Fibroblast of lung (primary cell): Measurements from ENCODE around the gene RERE. TPM values are rescaled to one million over a fixed set of nuclear protein-coding genes. Genes with fewer than 3 reads are reported as not detected.
A peak's percentile ranks its signal among the peaks of the same experiment; 100 is the strongest.

Experiments
- DNase-seq, 2 donors: peaks; one replicate each; pipeline versions ENCODE4 v3.0.0 to v3.0.0-alpha.2; 2010; ENCODE audit warnings: low read depth in 2 of 2
- H2AFZ ChIP-seq: 2 replicates; pipeline ENCODE4 v1.5.1; 2012; ENCODE audit warnings: low read length, control low read depth, inconsistent platforms
- H3K27ac ChIP-seq: 2 replicates; pipeline ENCODE4 v1.5.1; 2011; ENCODE audit warnings: low read length, control low read depth; ENCODE audit not compliant: insufficient read depth
- H3K27me3 ChIP-seq: 2 replicates; pipeline ENCODE4 v1.5.1; 2011; ENCODE audit warnings: mild to moderate bottlenecking, low read length; ENCODE audit not compliant: control insufficient read depth, insufficient read depth
- H3K36me3 ChIP-seq: 2 replicates; pipeline ENCODE4 v1.5.1; 2011; ENCODE audit warnings: low read length; ENCODE audit not compliant: control insufficient read depth, insufficient read depth
- H3K4me1 ChIP-seq: 2 replicates; pipeline ENCODE4 v1.5.1; 2011; ENCODE audit warnings: low read length; ENCODE audit not compliant: control insufficient read depth, insufficient read depth; ENCODE audit errors: extremely low read depth
- H3K4me2 ChIP-seq: 2 replicates; pipeline ENCODE4 v1.5.1; 2011; ENCODE audit warnings: low read length, control low read depth; ENCODE audit not compliant: insufficient read depth; ENCODE audit errors: extremely low read depth
- H3K4me3 ChIP-seq, 4 experiments: fragments of 200-600 bp in 1 of 4; sonication (generic) in 1 of 4; replicated peaks in 1 of 4; 2 replicates each; pipeline ENCODE4 v1.5.1; 2011 to 2016; ENCODE audit warnings: low read length in 4 of 4, low read depth in 3 of 4, mild to moderate bottlenecking in 3 of 4, control low read depth in 2 of 4, inconsistent platforms in 1 of 4, mixed read lengths in 1 of 4; ENCODE audit not compliant: insufficient read depth in 1 of 4; ENCODE audit errors: control extremely low read depth in 1 of 4
- H3K79me2 ChIP-seq: 2 replicates; pipeline ENCODE4 v1.5.1; 2012; ENCODE audit warnings: mild to moderate bottlenecking, low read length, inconsistent platforms; ENCODE audit not compliant: control insufficient read depth, insufficient read depth
- H3K9ac ChIP-seq: 2 replicates; pipeline ENCODE4 v1.5.1; 2011; ENCODE audit warnings: mild to moderate bottlenecking, low read length, control low read depth; ENCODE audit not compliant: insufficient read depth
- H3K9me3 ChIP-seq: 2 replicates; pipeline ENCODE4 v1.5.1; 2012; ENCODE audit warnings: low read depth, low read length; ENCODE audit not compliant: control insufficient read depth, insufficient read depth
- H4K20me1 ChIP-seq: 2 replicates; pipeline ENCODE4 v1.5.1; 2011; ENCODE audit warnings: low read length; ENCODE audit not compliant: control insufficient read depth, insufficient read depth; ENCODE audit errors: extremely low read depth
- CTCF ChIP-seq, 2 donors: IDR thresholded peaks in 1 of 2; conservative IDR thresholded peaks in 1 of 2; 1 replicate in 1 of 2; 2 replicates in 1 of 2; pipeline ENCODE4 v1.5.1; 2011 to 2012; ENCODE audit warnings: low read length in 2 of 2, control low read depth in 1 of 2, inconsistent platforms in 1 of 2, low read depth in 1 of 2, mild to moderate bottlenecking in 1 of 2
- EZH2 ChIP-seq: IDR thresholded peaks from 2 replicates; pipeline ENCODE4 v1.5.1; 2012; ENCODE audit warnings: low read length, control low read depth, mild to moderate bottlenecking; ENCODE audit errors: missing control alignments
- polyA plus RNA-seq, 2 donors: library from polyadenylated mRNA; depleted of rRNA in 1 of 2; stranded (reverse) in 1 of 2; unstranded in 1 of 2; fragments of >200 nt; gene quantifications; 2 replicates each; pipeline ENCODE4 v1.2.1, GENCODE V29; 2011 to 2012; ENCODE audit warnings: missing spikeins in 1 of 2
- total RNA-seq: library from RNA; depleted of rRNA; stranded (reverse); fragments of >200 nt; gene quantifications from 2 replicates; pipeline ENCODE4 v1.2.1, GENCODE V29; 2014

RERE gene
- total and polyA plus RNA-seq, 2 donors (not counting 1 experiment from before 2014, with no cell fraction given), result 3.7 to 51.0 TPM

DNA sequence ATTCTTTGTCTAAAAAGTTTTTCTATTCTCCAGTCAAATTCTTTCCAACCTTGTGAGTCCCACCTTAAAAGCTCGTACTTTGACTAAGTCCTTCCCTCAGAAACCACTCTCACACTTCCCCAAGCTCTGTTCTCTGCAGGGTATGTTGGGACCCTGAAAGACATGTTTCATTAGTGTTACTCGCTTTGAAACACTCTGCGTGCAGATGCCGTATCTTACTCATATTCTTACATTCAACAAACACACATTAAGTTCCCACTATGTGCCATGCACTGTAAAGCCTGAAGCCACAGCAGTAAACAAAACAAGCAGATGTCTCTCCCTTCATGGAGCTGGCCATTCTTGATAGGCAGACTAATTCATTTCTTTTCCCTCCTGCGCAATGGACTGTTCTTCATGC, 229.7 kb downstream of the RERE start:
- no peak overlapping the region for H3K4me2 ChIP-seq
- DNase-seq, result no peak
- no peaks in the 10 kb centered on the region for H3K9me3 ChIP-seq
- H3K27ac ChIP-seq, result no peak overlapping the region
- no peak overlapping the region for H3K4me3 ChIP-seq
- no peaks in the 10 kb centered on the region for H3K36me3 ChIP-seq
- no peak overlapping the region for H2AFZ ChIP-seq
- H3K4me1 ChIP-seq, result no peaks in the 10 kb centered on the region
- no peak for TF ChIP-seq CTCF (conservative IDR thresholded peaks at IDR 0.05 in 1 of 2, IDR thresholded peaks at IDR 0.05 in 1 of 2; ENCODE audit: low read depth in 1 of 2, low read length in 2 of 2)
- no peak for TF ChIP-seq EZH2
- no peaks in the 10 kb centered on the region for H3K27me3 ChIP-seq
- H3K9ac ChIP-seq, result no peak overlapping the region
- H3K79me2 ChIP-seq, result no peaks in the 10 kb centered on the region
- no peaks in the 10 kb centered on the region for H4K20me1 ChIP-seq

DNA sequence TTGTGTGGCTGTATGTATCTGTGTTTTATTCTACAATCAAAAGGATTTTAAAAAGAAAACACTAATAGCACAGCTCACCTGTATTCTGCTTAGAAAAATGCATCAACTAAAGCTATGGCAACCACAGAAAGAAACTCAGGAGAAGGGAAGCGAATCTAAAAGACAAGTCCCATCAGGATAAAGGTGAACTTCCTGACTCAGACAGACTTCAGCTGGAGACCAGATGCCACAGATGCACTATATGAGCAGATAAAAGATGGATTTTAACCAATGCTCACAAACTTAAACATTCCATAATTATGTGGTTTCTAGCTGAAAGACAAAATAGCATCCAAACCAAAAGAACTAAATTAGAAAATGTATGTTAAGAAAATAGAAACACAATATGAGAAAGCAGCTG, 231.0 kb downstream of the RERE start:
- H2AFZ ChIP-seq, result no peak overlapping the region
- no peaks in the 10 kb centered on the region for H3K79me2 ChIP-seq
- H3K36me3 ChIP-seq, result no peaks in the 10 kb centered on the region
- H3K4me3 ChIP-seq, result no peak overlapping the region
- TF ChIP-seq EZH2, result no peak
- no peak for TF ChIP-seq CTCF (conservative IDR thresholded peaks at IDR 0.05 in 1 of 2, IDR thresholded peaks at IDR 0.05 in 1 of 2; ENCODE audit: low read depth in 1 of 2, low read length in 2 of 2)
- H3K4me1 ChIP-seq, result no peaks in the 10 kb centered on the region
- no peak overlapping the region for H3K9ac ChIP-seq
- H3K27ac ChIP-seq, result no peak overlapping the region
- no peak overlapping the region for H3K4me2 ChIP-seq
- no peaks in the 10 kb centered on the region for H3K27me3 ChIP-seq
- no peaks in the 10 kb centered on the region for H3K9me3 ChIP-seq
- no peaks in the 10 kb centered on the region for H4K20me1 ChIP-seq
- no peak for DNase-seq

GRCh38 chr1:8584316-8584715, 233.1 kb downstream of the RERE start:
- no peak overlapping the region for H2AFZ ChIP-seq
- DNase-seq, result peak in 1 of 2 donors; percentile 39
- no peaks in the 10 kb centered on the region for H3K9me3 ChIP-seq
- peaks cover 2% of the 10 kb centered on the region for H3K4me1 ChIP-seq
- H3K36me3 ChIP-seq, result no peaks in the 10 kb centered on the region
- no peak overlapping the region for H3K9ac ChIP-seq
- no peak overlapping the region for H3K27ac ChIP-seq
- no peak overlapping the region for H3K4me2 ChIP-seq
- H3K4me3 ChIP-seq, result no peak overlapping the region
- H3K79me2 ChIP-seq, result no peaks in the 10 kb centered on the region
- H4K20me1 ChIP-seq, result no peaks in the 10 kb centered on the region
- TF ChIP-seq EZH2 (no peak), CTCF (conservative IDR thresholded peaks at IDR 0.05 in 1 of 2, IDR thresholded peaks at IDR 0.05 in 1 of 2; ENCODE audit: low read depth in 1 of 2, low read length in 2 of 2) (no peak)
- H3K27me3 ChIP-seq, result no peaks in the 10 kb centered on the region
